Activated CD8-positive, alpha-beta memory T cell treated with anti-CD3 and anti-CD28 coated beads, Interleukin-2, amount 10 ng/mL, durations not matched to agents 7 days and 5 days (primary cell): ENCODE results near the gene GFM1. TPM values are rescaled to one million over a fixed set of nuclear protein-coding genes. Genes with fewer than 3 reads are reported as not detected.
"Not testable (repeated sequence)": the region's sequence is repeated elsewhere in the genome, so short reads cannot be mapped to it uniquely, and the experiment has no call there.

ENCODE experiments used
- ATAC-seq: fragments of 150-1000 bp; cut with Tn5 transposase; one replicate; pipeline ENCODE4 v1.10.0; 2021; ENCODE audit warnings: moderate library complexity
- CTCF ChIA-PET: fragments of 350-600 bp; sonication (Branson Sonifier 250); formaldehyde crosslinking; loops from one replicate; lab custom pipeline; 2021; ENCODE audit warnings: antibody characterized with exemption; lab: Charles Lee
- DNase-seq: peaks from one replicate; pipeline ENCODE4 v3.0.0-alpha.2; 2020
- H3K27ac Mint-ChIP-seq: one replicate; pipeline ENCODE4 v1.8.0; 2021; ENCODE audit warnings: mild to moderate bottlenecking, mixed read lengths
- H3K27me3 Mint-ChIP-seq: one replicate; pipeline ENCODE4 v1.8.0; 2021; ENCODE audit warnings: mixed read lengths
- H3K36me3 Mint-ChIP-seq: one replicate; pipeline ENCODE4 v1.8.0; 2021; ENCODE audit warnings: mild to moderate bottlenecking, mixed read lengths
- H3K4me1 Mint-ChIP-seq: one replicate; pipeline ENCODE4 v1.8.0; 2021; ENCODE audit warnings: mixed read lengths
- H3K4me3 Mint-ChIP-seq: one replicate; pipeline ENCODE4 v1.8.0; 2021; ENCODE audit warnings: mild to moderate bottlenecking, moderate library complexity, mixed read lengths
- H3K9me3 Mint-ChIP-seq: one replicate; pipeline ENCODE4 v1.8.0; 2022; ENCODE audit warnings: low read depth, mixed read lengths
- total RNA-seq, 2 experiments: library from RNA; stranded (reverse); gene quantifications; one replicate each; pipeline ENCODE4 v1.2.3, GENCODE V29; 2021

Gene GFM1
- total RNA-seq, 2 experiments from 2014 or later: 39.4 to 50.9 TPM

DNA sequence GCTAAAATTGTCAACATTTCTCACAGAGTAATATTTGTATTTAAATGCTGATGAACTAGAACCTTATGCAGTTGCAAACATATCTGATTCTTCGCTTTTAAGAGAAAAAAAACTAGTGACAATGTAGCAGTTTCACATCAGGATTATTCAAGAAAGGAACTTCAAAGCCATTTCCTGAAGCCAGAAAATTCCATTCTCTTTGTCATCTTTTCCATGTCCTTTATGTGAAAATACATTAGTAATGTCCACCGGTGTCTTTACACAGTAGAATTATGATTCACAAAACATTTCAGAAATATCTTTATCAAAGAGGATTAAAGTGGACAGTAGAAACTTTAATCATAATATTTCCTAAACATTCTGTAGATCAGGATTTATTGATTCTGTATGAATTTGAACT is 40.8 kb downstream of the GFM1 start:
- Mint-ChIP-seq H3K4me3 (no peak overlapping the region), H3K27ac (no peak overlapping the region), H3K27me3 (no peaks in the 10 kb centered on the region), H3K36me3 (peaks cover 9% of the 10 kb centered on the region), H3K9me3 (no peaks in the 10 kb centered on the region), H3K4me1 (no peaks in the 10 kb centered on the region)
- no peak for ATAC-seq
- no peak for DNase-seq
- CTCF ChIA-PET: no interaction called here

DNA sequence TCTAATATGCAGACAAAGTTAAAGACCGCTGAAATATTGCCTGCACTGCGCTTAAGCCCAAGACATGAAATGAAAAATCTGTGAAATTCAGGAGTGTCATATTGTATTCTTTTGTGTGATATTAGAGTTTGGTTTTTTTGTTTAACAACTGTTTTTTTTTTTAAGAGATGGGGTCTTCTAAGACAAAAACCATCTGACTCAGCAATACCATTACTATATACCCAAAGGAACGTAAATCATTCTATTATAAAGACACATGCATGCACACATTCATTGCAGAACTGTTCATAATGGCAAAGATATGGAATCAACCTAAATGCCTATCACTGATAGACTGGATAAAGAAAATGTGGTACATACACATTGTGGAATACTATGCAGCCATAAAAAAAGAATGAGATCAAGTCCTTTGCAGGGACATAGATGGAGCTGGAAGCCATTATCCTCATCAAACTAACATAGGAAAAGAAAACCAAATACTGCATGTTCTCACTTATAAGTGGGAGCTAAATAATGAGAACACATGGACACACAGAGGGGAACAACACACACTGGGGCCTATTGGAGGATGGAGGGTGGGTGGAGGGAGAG is 49.6 kb downstream of the GFM1 start:
- not testable (repeated sequence) for H3K9me3 Mint-ChIP-seq, H3K27me3 Mint-ChIP-seq, H3K27ac Mint-ChIP-seq, H3K4me1 Mint-ChIP-seq, DNase-seq, H3K4me3 Mint-ChIP-seq, ATAC-seq
- CTCF ChIA-PET: interaction anchor here (1.1 kb wide), 1 partner anchor 33 kb away, joined by 3 read pairs; no protein-coding TSS in a partner anchor
- H3K36me3 Mint-ChIP-seq: peaks cover 34% of the 10 kb centered on the region

DNA sequence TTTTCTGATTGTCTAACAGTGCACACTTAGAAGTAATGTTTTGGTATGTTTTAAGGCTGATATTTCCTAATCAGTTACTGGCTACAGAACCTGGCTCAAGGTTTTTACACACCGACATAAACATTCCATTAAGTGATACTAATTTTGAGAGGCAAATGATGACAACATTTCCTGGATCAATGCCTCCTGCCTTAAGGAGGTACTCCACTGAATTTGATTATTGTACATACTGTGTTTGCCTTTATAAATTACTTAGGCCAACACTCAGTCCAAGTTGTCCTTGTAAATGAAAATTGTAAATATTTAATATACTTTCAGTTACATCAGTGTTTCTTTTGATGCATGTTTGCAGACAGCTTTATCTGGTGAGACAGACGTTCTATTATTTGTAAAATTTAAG is 52.3 kb downstream of the GFM1 start:
- Mint-ChIP-seq H3K36me3 (peaks cover 23% of the 10 kb centered on the region), H3K27ac (no peak overlapping the region), H3K4me3 (no peak overlapping the region), H3K27me3 (no peaks in the 10 kb centered on the region), H3K4me1 (no peaks in the 10 kb centered on the region), H3K9me3 (peaks cover 2% of the 10 kb centered on the region)
- DNase-seq (no peak), ATAC-seq (no peak)
- CTCF ChIA-PET: interaction anchor here (1.5 kb wide), 2 partner anchors 31 to 93 kb away, joined by 3 to 4 read pairs; no protein-coding TSS in a partner anchor

DNA sequence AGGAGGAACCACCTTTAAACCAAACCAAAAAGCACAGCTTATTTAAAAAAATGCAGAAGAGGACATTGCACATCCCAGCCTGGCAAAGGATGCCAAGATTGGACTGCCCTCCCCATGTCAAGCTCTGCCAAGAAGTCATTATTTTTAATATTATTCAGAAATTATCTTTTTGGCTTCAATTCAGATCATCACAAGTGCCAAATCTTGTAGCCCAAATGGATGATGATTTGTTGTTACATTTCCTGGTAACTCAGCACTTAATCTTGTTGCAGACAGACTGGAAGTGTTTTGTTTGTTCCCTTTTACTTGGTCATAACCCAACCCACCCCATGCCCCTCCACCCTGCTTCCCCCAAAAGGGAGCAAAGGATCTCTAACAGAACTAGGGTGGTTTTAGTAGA is 56.2 kb downstream of the GFM1 start:
- no peaks in the 10 kb centered on the region for H3K9me3 Mint-ChIP-seq
- H3K36me3 Mint-ChIP-seq: peaks cover 7% of the 10 kb centered on the region
- DNase-seq (no peak), ATAC-seq (no peak)
- peaks cover 6% of the 10 kb centered on the region for H3K4me1 Mint-ChIP-seq
- no peak overlapping the region for H3K27ac Mint-ChIP-seq
- H3K27me3 Mint-ChIP-seq: no peaks in the 10 kb centered on the region
- CTCF ChIA-PET: interaction anchor here (1.1 kb wide), 1 partner anchor 49 kb away, joined by 3 read pairs; no protein-coding TSS in a partner anchor
- no peak overlapping the region for H3K4me3 Mint-ChIP-seq

DNA sequence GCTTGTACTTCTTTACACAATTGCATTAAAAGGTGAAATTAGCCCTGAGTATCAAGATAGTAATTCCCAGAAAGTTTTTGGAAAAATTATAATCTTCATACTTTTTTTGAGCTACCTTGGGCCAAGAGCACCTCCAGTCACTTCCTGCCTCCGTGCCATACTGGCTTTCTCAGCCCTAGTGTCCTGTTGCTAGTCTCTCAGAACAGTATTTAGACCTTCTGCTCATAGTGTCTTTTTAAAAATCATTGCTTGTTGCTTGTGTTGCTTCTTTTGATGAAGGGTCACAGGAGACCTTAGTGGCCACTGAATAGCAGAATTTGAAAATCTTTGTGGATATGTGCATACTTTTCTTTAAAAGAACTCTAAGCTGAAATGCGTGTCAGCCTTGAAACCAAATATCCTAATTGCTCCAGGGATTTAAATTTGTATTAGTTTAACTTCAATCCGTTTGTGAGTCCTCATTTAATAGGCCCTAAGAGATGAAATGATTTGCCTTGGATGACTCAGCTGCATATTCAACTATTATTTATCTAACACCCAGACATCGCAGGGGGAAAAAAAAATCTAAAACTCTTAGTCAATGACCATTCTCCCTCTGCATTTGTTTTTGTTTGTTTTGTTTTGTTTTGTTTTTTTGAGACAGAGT is 57.2 kb downstream of the GFM1 start:
- no peaks in the 10 kb centered on the region for H3K27me3 Mint-ChIP-seq
- H3K9me3 Mint-ChIP-seq: no peaks in the 10 kb centered on the region
- CTCF ChIA-PET: interaction anchor here (0.7 to 1.1 kb wide), 2 partner anchors 34 to 50 kb away, joined by 3 read pairs; no protein-coding TSS in a partner anchor
- peaks cover 9% of the 10 kb centered on the region for H3K36me3 Mint-ChIP-seq
- no peak overlapping the region for H3K4me3 Mint-ChIP-seq
- peaks cover 6% of the 10 kb centered on the region for H3K4me1 Mint-ChIP-seq
- ATAC-seq: no peak
- no peak for DNase-seq
- no peak overlapping the region for H3K27ac Mint-ChIP-seq

DNA sequence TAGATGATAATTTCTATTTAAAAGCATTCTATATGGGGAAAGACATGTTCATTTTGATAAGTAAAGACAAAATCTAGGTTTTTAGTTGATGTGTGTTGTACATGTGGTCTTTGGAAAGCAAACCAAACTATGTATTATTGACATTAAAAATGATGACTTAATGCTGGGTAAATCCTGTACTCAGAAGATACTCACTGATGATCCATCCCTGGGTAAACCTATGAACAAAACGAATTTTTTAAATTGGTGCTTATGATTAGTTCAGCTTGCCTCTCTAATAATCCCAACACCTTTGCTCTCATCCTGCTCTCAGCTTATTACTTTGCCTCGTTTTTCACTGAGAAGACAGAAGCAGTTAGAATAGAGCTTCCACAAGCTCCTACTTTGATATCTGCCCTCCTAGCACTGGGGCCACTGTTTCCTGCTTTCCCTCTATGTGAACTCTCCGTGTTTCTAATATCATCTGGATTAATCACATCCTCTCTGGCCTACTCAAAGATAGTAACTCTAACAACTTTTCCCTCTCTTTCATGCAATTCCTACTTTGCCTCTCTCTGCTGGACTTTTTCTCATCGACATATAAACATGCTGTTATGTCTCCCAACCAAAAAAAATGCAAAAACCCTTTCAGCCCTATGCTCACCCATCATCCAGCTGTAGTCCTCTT is 58.6 kb downstream of the GFM1 start:
- DNase-seq: no peak
- CTCF ChIA-PET: no interaction called here
- no peak overlapping the region for H3K27ac Mint-ChIP-seq
- H3K27me3 Mint-ChIP-seq: no peaks in the 10 kb centered on the region
- no peak overlapping the region for H3K4me3 Mint-ChIP-seq
- peaks cover 6% of the 10 kb centered on the region for H3K4me1 Mint-ChIP-seq
- peaks cover 17% of the 10 kb centered on the region for H3K36me3 Mint-ChIP-seq
- H3K9me3 Mint-ChIP-seq: no peaks in the 10 kb centered on the region
- no peak for ATAC-seq

DNA sequence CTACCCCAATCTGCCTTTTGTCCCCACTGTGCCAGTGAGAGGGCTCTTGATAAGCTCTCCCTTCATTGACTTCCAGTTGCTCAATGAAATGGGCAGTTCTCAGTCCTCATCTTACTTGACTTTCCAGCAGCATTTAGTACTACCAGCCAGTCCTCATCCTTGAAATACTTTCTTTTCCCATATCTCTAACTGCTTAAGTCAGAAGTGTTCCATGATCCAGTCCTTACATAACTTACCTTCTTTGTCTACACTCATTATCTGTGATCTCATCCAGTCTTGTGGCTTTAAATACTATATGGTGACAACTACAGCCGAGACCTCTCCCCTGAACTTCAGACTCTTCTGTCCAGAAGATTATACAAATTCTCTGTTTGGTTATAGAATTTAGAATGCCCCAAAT is 59.2 kb downstream of the GFM1 start:
- Mint-ChIP-seq H3K4me3 (no peak overlapping the region), H3K27ac (no peak overlapping the region), H3K4me1 (peaks cover 6% of the 10 kb centered on the region), H3K9me3 (no peaks in the 10 kb centered on the region), H3K36me3 (peaks cover 19% of the 10 kb centered on the region), H3K27me3 (no peaks in the 10 kb centered on the region)
- DNase-seq (no peak), ATAC-seq (no peak)
- CTCF ChIA-PET: no interaction called here

DNA sequence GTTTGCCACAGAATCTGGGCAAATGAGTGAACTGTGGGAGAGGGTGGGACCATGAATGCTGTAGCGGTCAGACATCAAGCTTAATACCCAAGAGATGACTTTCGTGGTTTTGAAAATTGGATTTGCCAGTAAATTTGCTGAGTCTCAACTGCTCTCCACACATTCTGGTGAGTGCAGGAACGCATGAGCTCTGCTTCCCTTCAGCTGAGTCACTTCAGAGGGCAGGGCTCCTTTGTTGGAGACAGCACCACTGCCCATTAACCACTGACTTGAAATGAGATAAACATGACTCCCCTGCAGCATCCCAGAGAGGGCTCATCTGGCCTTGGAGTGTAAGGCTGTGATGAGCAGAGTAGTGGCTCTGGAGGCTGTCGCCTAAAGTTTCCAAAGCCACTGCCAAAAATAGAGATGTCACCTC is 65.3 kb downstream of the GFM1 start:
- CTCF ChIA-PET: interaction anchor here (0.8 kb wide), 1 partner anchor 68 kb away, joined by 3 read pairs; no protein-coding TSS in a partner anchor
- Mint-ChIP-seq H3K4me3 (no peak overlapping the region), H3K9me3 (no peaks in the 10 kb centered on the region), H3K36me3 (peaks cover 25% of the 10 kb centered on the region), H3K27me3 (no peaks in the 10 kb centered on the region), H3K27ac (no peak overlapping the region), H3K4me1 (peaks cover 22% of the 10 kb centered on the region)
- ATAC-seq (no peak), DNase-seq (no peak)

DNA sequence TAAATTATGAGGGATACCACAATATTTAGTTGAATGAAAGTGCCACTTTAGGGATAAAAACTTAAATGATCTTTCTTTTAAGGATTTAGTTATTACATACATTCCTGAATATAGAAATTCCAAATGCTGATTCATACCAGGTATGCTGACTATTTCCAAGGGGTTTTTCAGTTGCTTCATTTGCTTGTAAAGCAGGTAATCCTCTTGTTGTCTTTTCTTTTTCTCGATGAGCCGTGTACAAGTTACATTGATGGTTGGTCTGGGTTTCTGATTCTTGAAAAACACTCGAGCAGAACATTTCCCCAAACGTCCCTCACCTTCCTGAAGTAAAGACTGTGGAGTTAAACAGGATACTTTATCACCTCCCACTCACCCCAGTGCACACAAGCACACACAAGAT is 66.3 kb downstream of the GFM1 start:
- DNase-seq (no peak), ATAC-seq (no peak)
- H3K27me3 Mint-ChIP-seq: no peaks in the 10 kb centered on the region
- peaks cover 25% of the 10 kb centered on the region for H3K36me3 Mint-ChIP-seq
- peaks cover 22% of the 10 kb centered on the region for H3K4me1 Mint-ChIP-seq
- no peak overlapping the region for H3K27ac Mint-ChIP-seq
- CTCF ChIA-PET: no interaction called here
- H3K4me3 Mint-ChIP-seq: no peak overlapping the region
- no peaks in the 10 kb centered on the region for H3K9me3 Mint-ChIP-seq

DNA sequence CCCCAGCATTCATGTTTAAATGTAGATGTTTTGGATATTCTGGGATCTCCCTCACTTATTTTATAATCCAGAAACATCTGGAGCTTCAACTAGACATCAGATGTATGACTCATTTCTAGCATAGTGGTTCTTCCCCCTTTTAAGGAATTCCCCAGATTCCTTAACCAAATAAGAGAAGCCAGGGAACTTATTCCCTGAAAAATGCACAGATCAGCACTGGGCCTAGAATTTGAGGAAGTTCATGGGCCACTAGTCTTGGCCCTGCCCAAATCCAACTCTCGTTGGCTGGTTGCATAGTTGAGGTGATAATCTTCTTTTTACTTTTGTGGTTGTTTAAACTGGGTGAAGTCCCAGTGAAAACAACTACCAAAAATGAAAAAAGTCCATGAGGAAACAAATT is 67.6 kb downstream of the GFM1 start:
- H3K4me1 Mint-ChIP-seq: peaks cover 22% of the 10 kb centered on the region
- CTCF ChIA-PET: interaction anchor here (1.1 kb wide), 1 partner anchor 15 kb away, joined by 5 read pairs; no protein-coding TSS in a partner anchor
- no peak overlapping the region for H3K27ac Mint-ChIP-seq
- ATAC-seq (no peak), DNase-seq (no peak)
- peaks cover 22% of the 10 kb centered on the region for H3K36me3 Mint-ChIP-seq
- H3K4me3 Mint-ChIP-seq: no peak overlapping the region
- no peaks in the 10 kb centered on the region for H3K27me3 Mint-ChIP-seq
- H3K9me3 Mint-ChIP-seq: no peaks in the 10 kb centered on the region

DNA sequence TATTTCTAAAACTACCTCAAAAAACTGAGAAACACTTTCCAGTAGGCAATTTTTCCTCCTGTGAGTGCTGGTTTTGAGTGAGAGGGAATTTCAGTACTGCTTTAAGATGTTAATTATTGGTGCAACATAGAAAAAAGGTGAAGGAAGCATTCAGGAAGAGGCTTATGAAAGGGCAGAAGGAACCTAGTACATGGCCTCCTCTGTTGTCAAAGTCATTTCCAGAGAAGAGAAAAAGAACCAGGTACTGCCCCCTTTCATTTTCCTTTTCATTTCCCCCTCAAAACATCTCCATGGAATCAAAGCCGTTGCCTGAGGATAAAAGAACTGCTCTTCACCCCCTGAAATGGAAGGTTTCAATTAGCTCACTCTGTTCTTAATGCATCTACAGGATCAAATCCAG is 68.1 kb downstream of the GFM1 start:
- Mint-ChIP-seq H3K36me3 (peaks cover 16% of the 10 kb centered on the region), H3K27ac (no peak overlapping the region)

DNA sequence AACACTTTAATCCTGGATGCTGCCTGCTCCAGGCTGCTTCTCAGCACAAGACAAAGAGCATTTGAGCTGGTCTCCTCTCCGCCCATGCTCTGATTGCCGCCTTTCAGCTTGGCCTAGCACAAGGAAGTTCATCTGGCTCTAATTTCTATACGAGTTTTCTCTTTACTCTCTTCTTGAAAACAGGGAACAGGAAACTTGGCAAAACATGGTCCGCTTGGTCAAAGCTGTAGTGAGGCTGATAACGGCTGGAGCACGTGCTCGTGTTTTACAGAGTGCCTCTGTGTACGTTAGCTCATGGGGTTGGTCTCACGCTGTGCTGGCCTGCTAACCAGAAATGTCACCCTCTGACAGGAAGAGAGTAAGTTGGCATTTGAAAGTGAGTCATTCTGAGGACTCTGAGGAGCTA is 68.8 kb downstream of the GFM1 start:
- Mint-ChIP-seq H3K4me3 (no peak overlapping the region), H3K27ac (no peak overlapping the region), H3K36me3 (peaks cover 15% of the 10 kb centered on the region), H3K4me1 (peaks cover 22% of the 10 kb centered on the region), H3K9me3 (no peaks in the 10 kb centered on the region), H3K27me3 (no peaks in the 10 kb centered on the region)
- CTCF ChIA-PET: interaction anchor here (0.8 to 1.1 kb wide), 5 partner anchors 9 to 78 kb away, joined by 3 to 5 read pairs (median 3); partner anchors contain the start of gene GFM1
- no peak for ATAC-seq
- no peak for DNase-seq

More for the DNA sequence above, 68.1 kb downstream of the GFM1 start:
- no peak for ATAC-seq
- Mint-ChIP-seq H3K4me3 (no peak overlapping the region), H3K4me1 (peaks cover 22% of the 10 kb centered on the region), H3K27me3 (no peaks in the 10 kb centered on the region), H3K9me3 (no peaks in the 10 kb centered on the region)
- no peak for DNase-seq
- CTCF ChIA-PET: interaction anchor here (0.8 to 1.1 kb wide), 3 partner anchors 9 to 68 kb away, joined by 3 to 5 read pairs (median 3); partner anchors contain the start of gene GFM1

DNA sequence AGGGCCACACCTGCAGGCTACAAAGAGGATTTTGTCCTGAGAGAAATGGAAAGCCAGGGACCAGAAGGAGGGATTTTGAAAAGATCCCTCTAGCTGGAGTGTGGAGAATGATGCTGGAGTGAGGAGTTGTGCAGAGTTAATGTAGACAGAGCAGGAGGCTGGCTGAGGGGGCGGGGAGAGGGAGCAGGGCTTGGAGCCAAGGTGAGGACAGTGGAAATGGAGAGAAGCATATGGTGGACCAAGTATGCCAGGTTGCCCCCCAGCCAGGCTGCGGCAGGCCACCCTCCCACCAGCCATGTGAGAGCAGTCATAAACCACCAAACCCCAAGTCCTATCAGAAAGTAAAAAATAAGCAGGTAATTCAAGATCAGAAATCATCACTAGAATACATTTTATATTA is 73.2 kb downstream of the GFM1 start:
- ATAC-seq (no peak), DNase-seq (no peak)
- no peaks in the 10 kb centered on the region for H3K27me3 Mint-ChIP-seq
- H3K9me3 Mint-ChIP-seq: no peaks in the 10 kb centered on the region
- CTCF ChIA-PET: interaction anchor here (1.7 kb wide), 1 partner anchor 10 kb away, joined by 9 read pairs; no protein-coding TSS in a partner anchor
- H3K36me3 Mint-ChIP-seq: peaks cover 10% of the 10 kb centered on the region
- H3K4me3 Mint-ChIP-seq: no peak overlapping the region
- peaks cover 16% of the 10 kb centered on the region for H3K4me1 Mint-ChIP-seq
- H3K27ac Mint-ChIP-seq: no peak overlapping the region
